DOHH2 (cell line): ENCODE data around the gene RAB7A.

ENCODE experiments used
- H3F3A ChIP-seq: fragments of 200-600 bp; sonication (generic), shearing (Covaris generic); 2 replicates; pipeline ENCODE4 v1.6.0; 2016; ENCODE audit warnings: antibody characterized with exemption, mild to moderate bottlenecking; ENCODE audit not compliant: control insufficient read depth, insufficient read depth
- H3K27ac ChIP-seq: fragments of 200-600 bp; sonication (generic); 2 replicates; pipeline ENCODE4 v1.5.1; 2014; ENCODE audit warnings: low read depth, mild to moderate bottlenecking, low read length, moderate library complexity
- H3K27me3 ChIP-seq: fragments of 200-600 bp; sonication (generic); 2 replicates; pipeline ENCODE4 v1.6.1; 2014; ENCODE audit warnings: mild to moderate bottlenecking, low read length, mixed read lengths; ENCODE audit not compliant: control insufficient read depth
- H3K36me3 ChIP-seq: fragments of 200-600 bp; sonication (generic); 2 replicates; pipeline ENCODE4 v1.6.1; 2014; ENCODE audit warnings: mild to moderate bottlenecking, low read length, moderate library complexity, mixed read lengths; ENCODE audit not compliant: control insufficient read depth
- H3K4me1 ChIP-seq: fragments of 200-600 bp; sonication (generic); 2 replicates; pipeline ENCODE4 v1.6.1; 2014; ENCODE audit warnings: mild to moderate bottlenecking, low read length, mixed read lengths; ENCODE audit not compliant: control insufficient read depth
- H3K4me2 ChIP-seq: fragments of 200-600 bp; sonication (generic); 2 replicates; pipeline ENCODE4 v1.6.0; 2014; ENCODE audit warnings: mild to moderate bottlenecking, low read length, moderate library complexity
- H3K4me3 ChIP-seq: fragments of 200-600 bp; sonication (generic); 2 replicates; pipeline ENCODE4 v1.5.1; 2014; ENCODE audit warnings: mild to moderate bottlenecking, low read length, mixed read lengths
- H3K79me2 ChIP-seq: fragments of 200-600 bp; sonication (generic); 2 replicates; pipeline ENCODE4 v1.6.1; 2014; ENCODE audit warnings: mild to moderate bottlenecking, low read length, mixed read lengths; ENCODE audit not compliant: control insufficient read depth
- H3K9me2 ChIP-seq: fragments of 200-600 bp; sonication (generic); replicated peaks from 2 replicates; pipeline ENCODE4 v1.6.1; 2014; ENCODE audit warnings: mild to moderate bottlenecking, low read length, mixed read lengths; ENCODE audit not compliant: control insufficient read depth
- H3K9me3 ChIP-seq: fragments of 200-600 bp; sonication (generic); 2 replicates; pipeline ENCODE4 v1.6.1; 2014; ENCODE audit warnings: antibody characterized with exemption, low read length, mixed read lengths; ENCODE audit not compliant: control insufficient read depth, insufficient read depth
- H4K20me1 ChIP-seq: fragments of 200-600 bp; sonication (generic); 2 replicates; pipeline ENCODE4 v1.6.0; 2014; ENCODE audit warnings: low read depth, mild to moderate bottlenecking, antibody characterized with exemption, low read length, moderate library complexity; ENCODE audit not compliant: control insufficient read depth, insufficient read depth
- EZH2phosphoT487 ChIP-seq: fragments of 200-600 bp; sonication (generic); IDR thresholded peaks from 2 replicates; pipeline ENCODE4 v1.6.1; 2017; ENCODE audit warnings: borderline replicate concordance, mild to moderate bottlenecking, antibody characterized with exemption, low read length, moderate library complexity, mixed read lengths
- TF ChIP-seq, protein P1 (sequence below): fragments of 200-600 bp; sonication (generic); IDR thresholded peaks from one replicate; pipeline ENCODE4 v1.5.1; 2014; ENCODE audit warnings: antibody characterized with exemption, mild to moderate bottlenecking, low read depth, low read length; ENCODE audit not compliant: poor library complexity, severe bottlenecking

The RAB7A gene

DNA sequence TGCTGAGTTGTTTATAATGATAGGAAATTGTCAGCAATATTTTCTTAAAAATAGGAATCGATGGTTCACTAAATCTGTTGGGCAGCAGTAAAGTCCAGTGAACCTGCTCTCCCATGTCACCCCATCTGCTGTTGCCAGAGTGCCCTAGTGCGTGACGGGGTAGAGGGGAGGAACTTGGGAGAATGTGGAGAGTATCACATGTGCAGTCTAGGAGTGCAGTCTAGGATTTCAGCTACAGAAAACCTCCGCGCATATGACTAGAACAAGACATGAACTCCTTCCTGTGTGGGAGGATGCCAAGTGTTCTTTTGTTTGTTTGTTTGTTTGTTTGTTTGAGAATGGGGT is 78.8 kb downstream of the RAB7A start:
- Histone ChIP-seq H3K9me2 (no peaks in the 10 kb centered on the region), H3K36me3 (peaks cover 71% of the 10 kb centered on the region), H3K4me1 (peaks cover 12% of the 10 kb centered on the region), H3K4me3 (no peak overlapping the region), H3K79me2 (peaks cover 11% of the 10 kb centered on the region), H3K27ac (no peak overlapping the region), H3K9me3 (no peaks in the 10 kb centered on the region), H3F3A (no peaks in the 10 kb centered on the region), H4K20me1 (no peaks in the 10 kb centered on the region; the same call in 1 of the 2 replicates), H3K4me2 (no peak overlapping the region), H3K27me3 (no peaks in the 10 kb centered on the region)
- no peak for TF ChIP-seq EZH2phosphoT487
- TF ChIP-seq, protein P1, sequence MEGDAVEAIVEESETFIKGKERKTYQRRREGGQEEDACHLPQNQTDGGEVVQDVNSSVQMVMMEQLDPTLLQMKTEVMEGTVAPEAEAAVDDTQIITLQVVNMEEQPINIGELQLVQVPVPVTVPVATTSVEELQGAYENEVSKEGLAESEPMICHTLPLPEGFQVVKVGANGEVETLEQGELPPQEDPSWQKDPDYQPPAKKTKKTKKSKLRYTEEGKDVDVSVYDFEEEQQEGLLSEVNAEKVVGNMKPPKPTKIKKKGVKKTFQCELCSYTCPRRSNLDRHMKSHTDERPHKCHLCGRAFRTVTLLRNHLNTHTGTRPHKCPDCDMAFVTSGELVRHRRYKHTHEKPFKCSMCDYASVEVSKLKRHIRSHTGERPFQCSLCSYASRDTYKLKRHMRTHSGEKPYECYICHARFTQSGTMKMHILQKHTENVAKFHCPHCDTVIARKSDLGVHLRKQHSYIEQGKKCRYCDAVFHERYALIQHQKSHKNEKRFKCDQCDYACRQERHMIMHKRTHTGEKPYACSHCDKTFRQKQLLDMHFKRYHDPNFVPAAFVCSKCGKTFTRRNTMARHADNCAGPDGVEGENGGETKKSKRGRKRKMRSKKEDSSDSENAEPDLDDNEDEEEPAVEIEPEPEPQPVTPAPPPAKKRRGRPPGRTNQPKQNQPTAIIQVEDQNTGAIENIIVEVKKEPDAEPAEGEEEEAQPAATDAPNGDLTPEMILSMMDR: no peak

DNA sequence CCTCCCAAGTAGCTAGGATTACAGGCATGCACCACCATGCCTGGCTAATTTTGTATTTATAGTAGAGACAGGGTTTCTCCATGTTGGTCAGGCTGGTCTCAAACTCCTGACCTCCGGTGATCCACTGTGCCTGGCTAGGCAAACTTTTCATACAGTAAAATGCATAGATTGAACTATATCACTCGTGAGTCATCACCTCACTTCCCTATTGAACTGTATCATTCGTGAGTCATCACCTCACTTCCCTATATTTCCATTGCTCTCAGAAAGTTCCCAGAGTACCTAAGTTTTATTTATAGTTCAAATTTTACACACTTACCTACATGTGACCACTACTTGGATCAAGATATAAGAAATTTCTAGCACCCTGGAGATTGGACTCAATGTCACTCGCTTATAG is 79.8 kb downstream of the RAB7A start:
- Histone ChIP-seq H3K36me3 (peaks cover 69% of the 10 kb centered on the region), H3K4me2 (no peak overlapping the region), H3K9me3 (no peaks in the 10 kb centered on the region), H3K4me3 (no peak overlapping the region), H3K27me3 (no peaks in the 10 kb centered on the region), H3F3A (no peaks in the 10 kb centered on the region), H4K20me1 (no peaks in the 10 kb centered on the region; the same call in 1 of the 2 replicates), H3K27ac (no peak overlapping the region), H3K79me2 (peaks cover 11% of the 10 kb centered on the region), H3K4me1 (peaks cover 12% of the 10 kb centered on the region), H3K9me2 (no peaks in the 10 kb centered on the region)
- TF ChIP-seq, protein P1: no peak
- no peak for TF ChIP-seq EZH2phosphoT487

DNA sequence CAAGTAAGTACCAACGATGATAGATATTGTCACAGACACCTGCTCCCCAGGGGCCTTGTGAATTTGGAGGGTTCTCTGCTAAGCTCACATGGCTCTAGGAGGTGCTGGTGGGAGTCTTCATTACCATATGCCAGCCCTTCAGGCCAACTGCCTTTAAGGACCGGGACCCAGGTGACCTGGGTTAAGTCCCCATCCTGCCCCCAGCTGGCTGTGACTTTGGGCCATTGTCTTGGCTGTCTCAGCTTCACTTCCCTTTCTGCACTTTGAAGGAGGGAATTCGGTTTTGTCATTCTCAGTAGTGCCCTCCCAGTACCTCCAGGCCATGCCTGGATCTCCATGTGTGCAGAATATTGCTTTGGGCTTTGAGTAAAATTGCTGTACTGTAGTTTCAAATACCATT is 80.6 kb downstream of the RAB7A start:
- Histone ChIP-seq H3K36me3 (peaks cover 67% of the 10 kb centered on the region), H3K4me3 (no peak overlapping the region), H3K79me2 (peaks cover 11% of the 10 kb centered on the region), H3K27me3 (no peaks in the 10 kb centered on the region), H3K4me1 (peaks cover 12% of the 10 kb centered on the region), H3F3A (no peaks in the 10 kb centered on the region), H3K27ac (no peak overlapping the region), H3K4me2 (no peak overlapping the region), H3K9me3 (no peaks in the 10 kb centered on the region), H4K20me1 (no peaks in the 10 kb centered on the region; the same call in 1 of the 2 replicates), H3K9me2 (no peaks in the 10 kb centered on the region)
- TF ChIP-seq, protein P1: no peak
- TF ChIP-seq EZH2phosphoT487: no peak
